HL-60 (cell line): ENCODE data around the gene GSTCD.

Source experiments
- CTCF ChIP-seq: IDR thresholded peaks from one replicate; pipeline ENCODE4 v1.5.1; 2011; ENCODE audit warnings: low read length, control low read depth, inconsistent platforms; ENCODE audit not compliant: insufficient read depth
- GABPA ChIP-seq: IDR thresholded peaks from 2 replicates; pipeline ENCODE4 v1.6.1; 2012; ENCODE audit warnings: low read depth
- REST ChIP-seq: IDR thresholded peaks from 2 replicates; pipeline ENCODE4 v1.6.1; 2012; ENCODE audit warnings: low read depth; ENCODE audit not compliant: insufficient replicate concordance

DNA sequence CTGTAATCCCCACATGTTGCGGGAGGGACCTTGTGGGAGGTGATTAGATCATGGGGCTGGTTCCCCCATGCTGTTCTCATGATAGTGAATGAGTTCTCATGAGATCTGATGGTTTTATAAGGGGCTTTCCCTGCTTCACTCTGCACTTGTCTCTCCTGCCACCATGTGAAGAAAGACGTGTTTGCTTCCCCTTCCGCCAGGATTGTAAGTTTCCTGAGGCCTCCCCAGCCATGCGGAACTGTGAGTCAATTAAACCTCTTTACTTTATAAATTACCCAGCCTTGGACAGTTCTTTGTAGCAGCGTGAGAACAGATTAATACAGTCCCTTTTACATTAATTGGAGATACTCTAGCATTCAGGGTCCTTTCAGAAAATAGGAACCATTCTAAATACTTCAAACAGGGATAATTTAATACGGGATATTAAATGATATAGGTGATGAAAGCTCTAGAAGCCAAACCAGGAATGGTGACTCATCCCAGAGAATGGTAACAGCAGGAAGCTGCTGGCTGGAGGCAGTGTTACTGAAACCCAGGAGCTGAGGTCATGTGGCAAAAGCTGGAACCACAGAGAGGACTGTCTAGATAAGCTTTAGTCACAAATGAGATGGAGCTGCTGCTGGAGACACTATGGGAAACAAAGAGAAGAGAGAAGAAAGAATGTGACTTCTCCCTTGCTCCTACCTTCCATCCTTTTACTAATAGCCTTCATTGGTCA lies 57.3 kb downstream of the GSTCD start:
- TF ChIP-seq REST (no peak), CTCF (no peak), GABPA (no peak)
